Neural cell (in vitro differentiated cells): ENCODE results near the gene ADRM1. TPM values are rescaled to one million over a fixed set of nuclear protein-coding genes. Genes with fewer than 3 reads are reported as not detected.

ENCODE experiments used
- H2AFZ ChIP-seq: fragments of 200-600, 300-800 bp; sonication (generic), shearing (Covaris generic); 2 replicates; pipeline ENCODE4 v1.6.0; 2014; ENCODE audit warnings: low read depth, mild to moderate bottlenecking, antibody characterized with exemption, low read length, moderate library complexity
- H3F3A ChIP-seq: fragments of 200-600 bp; shearing (Covaris generic); 2 replicates; pipeline ENCODE4 v1.6.1; 2016; ENCODE audit warnings: mild to moderate bottlenecking, moderate library complexity, mixed read lengths, antibody characterized with exemption, low read length; ENCODE audit not compliant: insufficient read depth, poor library complexity, severe bottlenecking
- H3K27ac ChIP-seq: fragments of 200-600, 300-800 bp; sonication (generic), shearing (Covaris generic); 2 replicates; pipeline ENCODE4 v1.5.1; 2014; ENCODE audit warnings: mild to moderate bottlenecking, low read length, moderate library complexity
- H3K27me3 ChIP-seq: fragments of 300-800, 200-600 bp; sonication (generic), shearing (Covaris generic); 2 replicates; pipeline ENCODE4 v1.6.0; 2014; ENCODE audit warnings: mild to moderate bottlenecking, low read depth, low read length, moderate library complexity; ENCODE audit not compliant: insufficient read depth
- H3K36me3 ChIP-seq: fragments of 300-800, 200-600 bp; sonication (generic), shearing (Covaris generic); 2 replicates; pipeline ENCODE4 v1.5.1; 2014; ENCODE audit warnings: mild to moderate bottlenecking, antibody characterized with exemption, low read length, moderate library complexity; ENCODE audit not compliant: insufficient read depth
- H3K4me2 ChIP-seq: fragments of 300-800, 200-600 bp; sonication (generic), shearing (Covaris generic); 2 replicates; pipeline ENCODE4 v1.6.0; 2014; ENCODE audit warnings: mild to moderate bottlenecking, low read length
- H3K4me3 ChIP-seq: fragments of 300-800, 200-600 bp; sonication (generic), shearing (Covaris generic); 2 replicates; pipeline ENCODE4 v1.5.1; 2014; ENCODE audit warnings: mild to moderate bottlenecking, low read length, moderate library complexity
- H3K79me2 ChIP-seq: fragments of 200-600 bp; shearing (Covaris generic); replicated peaks from 2 replicates; pipeline ENCODE4 v1.6.0; 2014; ENCODE audit warnings: mild to moderate bottlenecking, low read length, moderate library complexity; ENCODE audit not compliant: insufficient read depth
- H3K9ac ChIP-seq: fragments of 300-800, 200-600 bp; sonication (generic), shearing (Covaris generic); 2 replicates; pipeline ENCODE4 v1.6.1; 2016; ENCODE audit warnings: mild to moderate bottlenecking, low read length, mixed read lengths
- H3K9me2 ChIP-seq: fragments of 200-600 bp; shearing (Covaris generic); 2 replicates; pipeline ENCODE4 v1.6.1; 2016; ENCODE audit warnings: mild to moderate bottlenecking, low read length, mixed read lengths; ENCODE audit not compliant: insufficient read depth
- H3K9me3 ChIP-seq: fragments of 200-600, 300-800 bp; sonication (generic), shearing (Covaris generic); 2 replicates; pipeline ENCODE4 v1.6.1; 2016; ENCODE audit warnings: mild to moderate bottlenecking, mixed run types, low read length, moderate library complexity, mixed read lengths
- H4K20me1 ChIP-seq: fragments of 200-600 bp; shearing (Covaris generic); 2 replicates; pipeline ENCODE4 v1.6.1; 2016; ENCODE audit warnings: mild to moderate bottlenecking, mixed run types; ENCODE audit not compliant: insufficient read depth
- CTCF ChIP-seq: fragments of 450-650 bp; IDR thresholded peaks from 2 replicates; pipeline ENCODE4 v1.5.1; 2014; ENCODE audit warnings: antibody characterized with exemption, mild to moderate bottlenecking, moderate library complexity; ENCODE audit not compliant: poor library complexity, severe bottlenecking
- EP300 ChIP-seq: fragments of 450-650 bp; conservative IDR thresholded peaks from 2 replicates; pipeline ENCODE4 v1.6.1; 2014; ENCODE audit warnings: antibody characterized with exemption, mild to moderate bottlenecking, moderate library complexity; ENCODE audit not compliant: poor library complexity, severe bottlenecking
- EZH2 ChIP-seq: fragments of 200-600, 300-800 bp; shearing (Covaris generic), sonication (generic); IDR thresholded peaks from 2 replicates; pipeline ENCODE4 v1.6.1; 2014; ENCODE audit warnings: antibody characterized with exemption, low read length, borderline replicate concordance, mild to moderate bottlenecking; ENCODE audit not compliant: insufficient read depth, poor library complexity, severe bottlenecking
- MXI1 ChIP-seq: fragments of 450-650 bp; conservative IDR thresholded peaks from 2 replicates; pipeline ENCODE4 v1.6.1; 2014; ENCODE audit warnings: antibody characterized with exemption, mild to moderate bottlenecking; ENCODE audit not compliant: poor library complexity, severe bottlenecking
- POLR2AphosphoS5 ChIP-seq: IDR thresholded peaks from 2 replicates; pipeline ENCODE4 v1.6.1; 2012
- RAD21 ChIP-seq: fragments of 450-650 bp; conservative IDR thresholded peaks from 2 replicates; pipeline ENCODE4 v1.6.1; 2014; ENCODE audit warnings: antibody characterized with exemption, mild to moderate bottlenecking, moderate library complexity
- REST ChIP-seq: IDR thresholded peaks from 2 replicates; pipeline ENCODE4 v1.6.1; 2012; ENCODE audit warnings: borderline replicate concordance
- SMC3 ChIP-seq: fragments of 450-650 bp; conservative IDR thresholded peaks from 2 replicates; pipeline ENCODE4 v1.6.1; 2014; ENCODE audit warnings: antibody characterized with exemption, mild to moderate bottlenecking, moderate library complexity; ENCODE audit not compliant: poor library complexity
- TAF1 ChIP-seq: IDR thresholded peaks from 2 replicates; pipeline ENCODE4 v1.6.1; 2012; ENCODE audit warnings: low read depth
- polyA plus RNA-seq: library from polyadenylated mRNA; depleted of rRNA; stranded (reverse); fragments of >200 nt; gene quantifications from 2 replicates; pipeline ENCODE4 v1.2.3, GENCODE V29; 2014

ADRM1 gene
- polyA plus RNA-seq, 1 donor from 2014 or later: 111 TPM

- peaks cover 9% of the 10 kb centered on the region for H4K20me1 ChIP-seq
- no peak overlapping the region for H3K27ac ChIP-seq
- H3K4me3 ChIP-seq: no peak overlapping the region
- no peak overlapping the region for H3K9ac ChIP-seq
- no peak overlapping the region for H3K4me2 ChIP-seq
- no peaks in the 10 kb centered on the region for H3K9me2 ChIP-seq
- no peaks in the 10 kb centered on the region for H3K9me3 ChIP-seq
- H3F3A ChIP-seq: no peaks in the 10 kb centered on the region
- no peak for TF ChIP-seq CTCF
- no peak for TF ChIP-seq SMC3
- no peak overlapping the region for H2AFZ ChIP-seq
- H3K27me3 ChIP-seq: no peaks in the 10 kb centered on the region
- H3K36me3 ChIP-seq: no peaks in the 10 kb centered on the region
- peaks cover 14% of the 10 kb centered on the region for H3K79me2 ChIP-seq
These were observed 4.7 kb downstream of the ADRM1 start for GRCh38 chr20:62307226-62308101.

- Histone ChIP-seq H2AFZ (no peak overlapping the region), H3K36me3 (no peaks in the 10 kb centered on the region), H3K4me3 (no peak overlapping the region), H3K79me2 (peaks cover 14% of the 10 kb centered on the region), H3K9me2 (no peaks in the 10 kb centered on the region), H3K4me2 (no peak overlapping the region), H3F3A (no peaks in the 10 kb centered on the region), H3K27ac (no peak overlapping the region), H3K27me3 (no peaks in the 10 kb centered on the region), H3K9me3 (no peaks in the 10 kb centered on the region), H4K20me1 (peaks cover 9% of the 10 kb centered on the region), H3K9ac (no peak overlapping the region)
- TF ChIP-seq MXI1: no peak
- TF ChIP-seq CTCF: no peak
- TF ChIP-seq EP300: no peak
- no peak for TF ChIP-seq RAD21
- no peak for TF ChIP-seq POLR2AphosphoS5
- no peak for TF ChIP-seq TAF1
- TF ChIP-seq SMC3: no peak
- TF ChIP-seq REST: no peak
- no peak for TF ChIP-seq EZH2
These were observed 5.5 kb downstream of the ADRM1 start for GRCh38 chr20:62308102-62308822.
